ENCODE measurements around the gene OSTM1. TPM values are rescaled to one million over a fixed set of nuclear protein-coding genes. Genes with fewer than 3 reads are reported as not detected.

The OSTM1 gene
- total and polyA plus RNA-seq, 2 of the 13 experiments (the other 11 are each of a cell fraction or from before 2014, with no cell fraction given): 8.7 to 20.5 TPM

DNA sequence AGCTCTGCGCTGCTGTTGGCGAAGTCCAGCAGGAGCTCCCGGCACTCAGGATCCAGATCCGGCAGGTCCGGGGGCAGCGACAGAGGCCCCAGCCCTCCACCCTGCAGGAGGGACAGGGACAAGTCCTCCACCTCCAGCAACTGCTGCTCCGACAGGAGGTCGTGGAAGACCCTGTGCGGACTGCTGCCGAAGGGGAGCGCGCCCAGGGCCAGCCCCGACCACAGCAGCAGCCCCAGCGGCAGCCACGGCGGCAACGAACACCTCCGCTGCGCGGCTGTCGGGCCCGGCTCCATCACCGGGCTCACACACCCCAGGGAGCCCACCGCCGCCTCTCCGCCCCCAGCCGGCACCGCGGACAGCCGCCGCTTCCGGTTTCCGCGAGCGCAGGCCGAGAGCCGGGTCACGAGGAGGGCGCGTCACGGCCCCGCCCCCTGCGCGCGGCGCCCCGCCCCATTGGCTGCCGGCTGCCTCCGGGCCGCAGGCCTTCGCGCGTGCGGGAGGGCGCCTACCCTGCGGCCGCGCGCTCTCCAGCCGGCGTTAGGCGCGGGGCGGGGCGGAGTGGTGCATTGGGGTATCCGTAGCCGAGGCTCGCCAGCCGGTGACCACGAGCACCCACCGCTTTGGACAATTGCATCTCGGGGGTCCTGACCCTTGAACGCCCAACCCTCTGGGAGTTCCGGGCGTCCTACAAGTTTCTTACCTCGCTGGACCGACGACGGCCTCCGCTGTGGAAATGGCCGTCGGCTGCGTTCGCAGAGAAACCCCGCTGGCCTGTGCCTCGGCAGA lies at the start of gene OSTM1 (continued):
- TF ChIP-seq HNRNPL (IDR thresholded peaks at IDR 0.05; ENCODE audit: low read depth, low read length) (0 out of 2 replicates have a peak, but pooled peaks have one; percentile 6), SNAI1 (CRISPR knock-in tag; IDR thresholded peaks at IDR 0.05; ENCODE audit: borderline replicate concordance) (0 out of 2 replicates have a peak, but pooled peaks have one; percentile 10), GABPB1 (CRISPR knock-in tag; IDR thresholded peaks at IDR 0.05) (peak; percentile 89), NFE2 (CRISPR knock-in tag; IDR thresholded peaks at IDR 0.05) (no peak), ZNF264 (CRISPR knock-in tag; IDR thresholded peaks at IDR 0.05) (no peak), YEATS2 (CRISPR knock-in tag; IDR thresholded peaks at IDR 0.05; ENCODE audit: borderline replicate concordance) (0 out of 2 replicates have a peak, but pooled peaks have one; percentile 32), TOPORS (CRISPR knock-in tag; IDR thresholded peaks at IDR 0.05) (peak; percentile 97), SP4 (CRISPR knock-in tag; IDR thresholded peaks at IDR 0.05) (peak; percentile 94), THAP11 (CRISPR knock-in tag; IDR thresholded peaks at IDR 0.05) (peak; percentile 62; the same call in 1 of the 2 replicates), FOXO1 (CRISPR knock-in tag; IDR thresholded peaks at IDR 0.05) (peak; percentile 13; the same call in 1 of the 2 replicates), ISL2 (CRISPR knock-in tag; IDR thresholded peaks at IDR 0.05) (no peak), ELF1 (CRISPR knock-in tag; IDR thresholded peaks at IDR 0.05) (peak; percentile 77; the same call in 1 of the 2 replicates), ATF7 (IDR thresholded peaks at IDR 0.05) (no peak), ATF7 (CRISPR knock-in tag; IDR thresholded peaks at IDR 0.05) (no peak), ZBTB7A (CRISPR knock-in tag; IDR thresholded peaks at IDR 0.05) (peak; percentile 80)
- TF ChIP-seq, protein P1, sequence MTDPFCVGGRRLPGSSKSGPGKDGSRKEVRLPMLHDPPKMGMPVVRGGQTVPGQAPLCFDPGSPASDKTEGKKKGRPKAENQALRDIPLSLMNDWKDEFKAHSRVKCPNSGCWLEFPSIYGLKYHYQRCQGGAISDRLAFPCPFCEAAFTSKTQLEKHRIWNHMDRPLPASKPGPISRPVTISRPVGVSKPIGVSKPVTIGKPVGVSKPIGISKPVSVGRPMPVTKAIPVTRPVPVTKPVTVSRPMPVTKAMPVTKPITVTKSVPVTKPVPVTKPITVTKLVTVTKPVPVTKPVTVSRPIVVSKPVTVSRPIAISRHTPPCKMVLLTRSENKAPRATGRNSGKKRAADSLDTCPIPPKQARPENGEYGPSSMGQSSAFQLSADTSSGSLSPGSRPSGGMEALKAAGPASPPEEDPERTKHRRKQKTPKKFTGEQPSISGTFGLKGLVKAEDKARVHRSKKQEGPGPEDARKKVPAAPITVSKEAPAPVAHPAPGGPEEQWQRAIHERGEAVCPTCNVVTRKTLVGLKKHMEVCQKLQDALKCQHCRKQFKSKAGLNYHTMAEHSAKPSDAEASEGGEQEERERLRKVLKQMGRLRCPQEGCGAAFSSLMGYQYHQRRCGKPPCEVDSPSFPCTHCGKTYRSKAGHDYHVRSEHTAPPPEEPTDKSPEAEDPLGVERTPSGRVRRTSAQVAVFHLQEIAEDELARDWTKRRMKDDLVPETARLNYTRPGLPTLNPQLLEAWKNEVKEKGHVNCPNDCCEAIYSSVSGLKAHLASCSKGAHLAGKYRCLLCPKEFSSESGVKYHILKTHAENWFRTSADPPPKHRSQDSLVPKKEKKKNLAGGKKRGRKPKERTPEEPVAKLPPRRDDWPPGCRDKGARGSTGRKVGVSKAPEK (CRISPR knock-in tag; IDR thresholded peaks at IDR 0.05; ENCODE audit: borderline replicate concordance): peak; percentile 20; the same call in 1 of the 2 replicates
- TF ChIP-seq, protein P2, sequence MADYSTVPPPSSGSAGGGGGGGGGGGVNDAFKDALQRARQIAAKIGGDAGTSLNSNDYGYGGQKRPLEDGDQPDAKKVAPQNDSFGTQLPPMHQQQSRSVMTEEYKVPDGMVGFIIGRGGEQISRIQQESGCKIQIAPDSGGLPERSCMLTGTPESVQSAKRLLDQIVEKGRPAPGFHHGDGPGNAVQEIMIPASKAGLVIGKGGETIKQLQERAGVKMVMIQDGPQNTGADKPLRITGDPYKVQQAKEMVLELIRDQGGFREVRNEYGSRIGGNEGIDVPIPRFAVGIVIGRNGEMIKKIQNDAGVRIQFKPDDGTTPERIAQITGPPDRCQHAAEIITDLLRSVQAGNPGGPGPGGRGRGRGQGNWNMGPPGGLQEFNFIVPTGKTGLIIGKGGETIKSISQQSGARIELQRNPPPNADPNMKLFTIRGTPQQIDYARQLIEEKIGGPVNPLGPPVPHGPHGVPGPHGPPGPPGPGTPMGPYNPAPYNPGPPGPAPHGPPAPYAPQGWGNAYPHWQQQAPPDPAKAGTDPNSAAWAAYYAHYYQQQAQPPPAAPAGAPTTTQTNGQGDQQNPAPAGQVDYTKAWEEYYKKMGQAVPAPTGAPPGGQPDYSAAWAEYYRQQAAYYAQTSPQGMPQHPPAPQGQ (CRISPR knock-in tag; IDR thresholded peaks at IDR 0.05; ENCODE audit: borderline replicate concordance): 0 out of 2 replicates have a peak, but pooled peaks have one; percentile 36
- TF ChIP-seq, protein P3, sequence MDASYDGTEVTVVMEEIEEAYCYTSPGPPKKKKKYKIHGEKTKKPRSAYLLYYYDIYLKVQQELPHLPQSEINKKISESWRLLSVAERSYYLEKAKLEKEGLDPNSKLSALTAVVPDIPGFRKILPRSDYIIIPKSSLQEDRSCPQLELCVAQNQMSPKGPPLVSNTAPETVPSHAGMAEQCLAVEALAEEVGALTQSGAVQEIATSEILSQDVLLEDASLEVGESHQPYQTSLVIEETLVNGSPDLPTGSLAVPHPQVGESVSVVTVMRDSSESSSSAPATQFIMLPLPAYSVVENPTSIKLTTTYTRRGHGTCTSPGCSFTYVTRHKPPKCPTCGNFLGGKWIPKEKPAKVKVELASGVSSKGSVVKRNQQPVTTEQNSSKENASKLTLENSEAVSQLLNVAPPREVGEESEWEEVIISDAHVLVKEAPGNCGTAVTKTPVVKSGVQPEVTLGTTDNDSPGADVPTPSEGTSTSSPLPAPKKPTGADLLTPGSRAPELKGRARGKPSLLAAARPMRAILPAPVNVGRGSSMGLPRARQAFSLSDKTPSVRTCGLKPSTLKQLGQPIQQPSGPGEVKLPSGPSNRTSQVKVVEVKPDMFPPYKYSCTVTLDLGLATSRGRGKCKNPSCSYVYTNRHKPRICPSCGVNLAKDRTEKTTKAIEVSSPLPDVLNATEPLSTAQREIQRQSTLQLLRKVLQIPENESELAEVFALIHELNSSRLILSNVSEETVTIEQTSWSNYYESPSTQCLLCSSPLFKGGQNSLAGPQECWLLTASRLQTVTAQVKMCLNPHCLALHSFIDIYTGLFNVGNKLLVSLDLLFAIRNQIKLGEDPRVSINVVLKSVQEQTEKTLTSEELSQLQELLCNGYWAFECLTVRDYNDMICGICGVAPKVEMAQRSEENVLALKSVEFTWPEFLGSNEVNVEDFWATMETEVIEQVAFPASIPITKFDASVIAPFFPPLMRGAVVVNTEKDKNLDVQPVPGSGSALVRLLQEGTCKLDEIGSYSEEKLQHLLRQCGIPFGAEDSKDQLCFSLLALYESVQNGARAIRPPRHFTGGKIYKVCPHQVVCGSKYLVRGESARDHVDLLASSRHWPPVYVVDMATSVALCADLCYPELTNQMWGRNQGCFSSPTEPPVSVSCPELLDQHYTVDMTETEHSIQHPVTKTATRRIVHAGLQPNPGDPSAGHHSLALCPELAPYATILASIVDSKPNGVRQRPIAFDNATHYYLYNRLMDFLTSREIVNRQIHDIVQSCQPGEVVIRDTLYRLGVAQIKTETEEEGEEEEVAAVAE (CRISPR knock-in tag; IDR thresholded peaks at IDR 0.05; ENCODE audit: borderline replicate concordance): no peak
